Ishikawa (cell line): Measurements from ENCODE around the gene RNF44.

Experiments
- CEBPB ChIP-seq: IDR thresholded peaks from 2 replicates; pipeline ENCODE4 v1.6.1; 2012
- EP300 ChIP-seq: IDR thresholded peaks from 2 replicates; pipeline ENCODE4 v1.6.1; 2012; ENCODE audit warnings: borderline replicate concordance
- MAX ChIP-seq: IDR thresholded peaks from 2 replicates; pipeline ENCODE4 v1.6.1; 2012
- NFIC ChIP-seq: IDR thresholded peaks from 2 replicates; pipeline ENCODE4 v1.6.1; 2012
- REST ChIP-seq: IDR thresholded peaks from 2 replicates; pipeline ENCODE4 v1.6.1; 2012; ENCODE audit warnings: low read depth, mild to moderate bottlenecking
- TCF12 ChIP-seq: IDR thresholded peaks from 2 replicates; pipeline ENCODE4 v1.6.1; 2012; ENCODE audit warnings: low read depth
- TEAD4 ChIP-seq: IDR thresholded peaks from 2 replicates; pipeline ENCODE4 v1.6.1; 2012

GRCh38 chr5:176550275-176550831 lies 13.2 kb upstream of the RNF44 start:
- TF ChIP-seq CEBPB (no peak), TEAD4 (no peak), TCF12 (no peak), NFIC (no peak), REST (no peak), EP300 (no peak), MAX (no peak)
